IMR-90 (cell line): Measurements from ENCODE around the gene MARS1. TPM values are rescaled to one million over a fixed set of nuclear protein-coding genes. Genes with fewer than 3 reads are reported as not detected.

Experiments used
- ATAC-seq: fragments of 200-7000 bp; cut with Tn5 transposase; 2 replicates; pipeline ENCODE4 v1.9.1; 2020; ENCODE audit warnings: low read depth, mild to moderate bottlenecking, moderate library complexity
- BruUV-seq: library from RNA; stranded (reverse); fragments of 400-500 nt; replicated peaks from 2 replicates; lab custom pipeline; 2021; lab: Mats Ljungman, UMichigan
- CTCF ChIA-PET: fragments of 300-600 bp; formaldehyde crosslinking; extraction: SDS; loops from one replicate; lab custom pipeline; 2021; ENCODE audit warnings: antibody characterized with exemption; lab: Yijun Ruan, JAX
- POLR2A ChIA-PET: fragments of 300-600 bp; sonication (Branson Sonifier 250); formaldehyde crosslinking; loops from one replicate; lab custom pipeline; 2022; ENCODE audit warnings: antibody characterized with exemption; ENCODE audit not compliant: unreplicated experiment; lab: Charles Lee
- DNase-seq: peaks from one replicate; pipeline ENCODE4 v3.0.0; 2013
- H2AFZ ChIP-seq: replicated peaks from 2 replicates; pipeline ENCODE3; 2013; ENCODE audit warnings: low read length, mild to moderate bottlenecking; ENCODE audit not compliant: poor library complexity
- H2AK5ac ChIP-seq: 2 replicates; pipeline ENCODE4 v1.6.1; 2013; ENCODE audit warnings: low read depth, low read length, inconsistent platforms
- H2AK9ac ChIP-seq: replicated peaks from 2 replicates; pipeline ENCODE3; 2013; ENCODE audit warnings: mild to moderate bottlenecking, low read depth, low read length, moderate library complexity; ENCODE audit not compliant: poor library complexity
- H2BK120ac ChIP-seq: 2 replicates; pipeline ENCODE4 v1.6.1; 2013; ENCODE audit warnings: low read depth, low read length, inconsistent platforms
- H2BK15ac ChIP-seq: 3 replicates; pipeline ENCODE4 v1.6.1; 2013; ENCODE audit warnings: low read depth, low read length, inconsistent platforms
- H2BK20ac ChIP-seq: 2 replicates; pipeline ENCODE4 v1.6.1; 2013; ENCODE audit warnings: low read depth, mild to moderate bottlenecking, inconsistent platforms, low read length, moderate library complexity
- H2BK5ac ChIP-seq: 2 replicates; pipeline ENCODE4 v1.6.1; 2013; ENCODE audit warnings: mild to moderate bottlenecking, low read depth, low read length, inconsistent platforms; ENCODE audit not compliant: poor library complexity, severe bottlenecking
- H3K14ac ChIP-seq: replicated peaks from 2 replicates; pipeline ENCODE4 v1.6.1; 2013; ENCODE audit warnings: low read depth, low read length, inconsistent platforms
- H3K18ac ChIP-seq: 2 replicates; pipeline ENCODE4 v1.6.1; 2013; ENCODE audit warnings: low read depth, low read length, control low read depth
- H3K23ac ChIP-seq: 2 replicates; pipeline ENCODE4 v1.6.1; 2013; ENCODE audit warnings: low read depth, low read length, inconsistent platforms
- H3K27ac ChIP-seq: 2 replicates; pipeline ENCODE4 v1.5.1; 2013; ENCODE audit warnings: mild to moderate bottlenecking, control low read depth, low read length; ENCODE audit not compliant: insufficient read depth
- H3K27me3 ChIP-seq: 2 replicates; pipeline ENCODE4 v1.6.1; 2013; ENCODE audit warnings: low read length; ENCODE audit not compliant: control insufficient read depth, insufficient read depth
- H3K36me3 ChIP-seq: 2 replicates; pipeline ENCODE4 v1.6.1; 2013; ENCODE audit warnings: low read length, mixed read lengths; ENCODE audit not compliant: control insufficient read depth, insufficient read depth
- H3K4ac ChIP-seq: 2 replicates; pipeline ENCODE4 v1.6.1; 2013; ENCODE audit warnings: low read depth, low read length, inconsistent platforms
- H3K4me1 ChIP-seq: 2 replicates; pipeline ENCODE4 v1.6.1; 2013; ENCODE audit warnings: low read length, mixed read lengths; ENCODE audit not compliant: control insufficient read depth, insufficient read depth
- H3K4me2 ChIP-seq: 2 replicates; pipeline ENCODE4 v1.6.1; 2013; ENCODE audit warnings: low read depth, mild to moderate bottlenecking, control low read depth, low read length, moderate library complexity
- H3K4me3 ChIP-seq: 2 replicates; pipeline ENCODE4 v1.5.1; 2013; ENCODE audit warnings: low read depth, mild to moderate bottlenecking, control low read depth, low read length, moderate library complexity; ENCODE audit not compliant: insufficient read depth
- H3K56ac ChIP-seq: 2 replicates; pipeline ENCODE4 v1.6.1; 2013; ENCODE audit warnings: low read length, inconsistent platforms; ENCODE audit not compliant: insufficient read depth; ENCODE audit errors: extremely low read depth
- H3K79me1 ChIP-seq, 2 experiments: 2 replicates each; pipeline ENCODE4 v1.6.1; 2013; ENCODE audit warnings: low read length in 2 of 2, inconsistent platforms in 1 of 2, low read depth in 1 of 2
- H3K9ac ChIP-seq: 2 replicates; pipeline ENCODE4 v1.6.1; 2013; ENCODE audit warnings: low read depth, low read length, control low read depth
- H3K9me1 ChIP-seq: 2 replicates; pipeline ENCODE4 v1.6.1; 2013; ENCODE audit warnings: low read length, inconsistent platforms; ENCODE audit not compliant: insufficient read depth
- H3K9me3 ChIP-seq: 2 replicates; pipeline ENCODE4 v1.6.1; 2013; ENCODE audit warnings: low read length; ENCODE audit not compliant: control insufficient read depth, insufficient read depth
- H4K20me1 ChIP-seq: 2 replicates; pipeline ENCODE4 v1.6.1; 2013; ENCODE audit warnings: low read length, inconsistent platforms; ENCODE audit not compliant: insufficient read depth
- H4K5ac ChIP-seq: 2 replicates; pipeline ENCODE4 v1.6.1; 2013; ENCODE audit warnings: mild to moderate bottlenecking, low read depth, low read length, control low read depth
- H4K8ac ChIP-seq, 2 experiments: 2 replicates each; pipeline ENCODE4 v1.6.1; 2013; ENCODE audit warnings: low read depth in 2 of 2, low read length in 2 of 2, control low read depth in 1 of 2, inconsistent platforms in 1 of 2
- H4K91ac ChIP-seq: 2 replicates; pipeline ENCODE4 v1.6.1; 2013; ENCODE audit warnings: low read depth, low read length, inconsistent platforms; ENCODE audit not compliant: insufficient read depth
- ELK1 ChIP-seq: fragments of 150-350 bp; IDR thresholded peaks from 2 replicates; pipeline ENCODE4 v1.6.1; 2016; ENCODE audit warnings: low read depth, mild to moderate bottlenecking, low read length, moderate library complexity, borderline replicate concordance
- MXI1 ChIP-seq: IDR thresholded peaks from 2 replicates; pipeline ENCODE4 v1.6.1; 2012; ENCODE audit warnings: low read depth, mild to moderate bottlenecking, low read length, moderate library complexity, borderline replicate concordance
- POLR2A ChIP-seq: IDR thresholded peaks from 2 replicates; pipeline ENCODE4 v1.6.1; 2012; ENCODE audit warnings: mild to moderate bottlenecking, low read depth, low read length
- RCOR1 ChIP-seq: IDR thresholded peaks from 2 replicates; pipeline ENCODE4 v1.6.1; 2012; ENCODE audit warnings: mild to moderate bottlenecking, low read length, improper control_type of control experiment; ENCODE audit not compliant: insufficient replicate concordance
- SMC3 ChIP-seq: fragments of 150-350 bp; IDR thresholded peaks from 2 replicates; pipeline ENCODE4 v1.6.1; 2016; ENCODE audit warnings: low read depth, mild to moderate bottlenecking, antibody characterized with exemption, low read length, moderate library complexity
- WGBS, 2 experiments: methylation state at CpG; one replicate each; pipeline versions ENCODE4 v1.1.5 to v1.1.7; 2013; ENCODE audit warnings: missing lambda C conversion rate in 2 of 2; ENCODE audit not compliant: insufficient read length in 1 of 2; ENCODE audit errors: extremely low coverage in 2 of 2; 5-methylcytosine and 5-hydroxymethylcytosine counted together
- dilution Hi-C: fragments of 300-500 bp; cut with HindIII; formaldehyde crosslinking; loops from one replicate; pipeline ENCODE4 v1.14.3; 2018; ENCODE audit warnings: low sequenced_read_pairs; ENCODE audit not compliant: unreplicated experiment
- in situ Hi-C: fragments of 300-500 bp; cut with MboI; formaldehyde crosslinking; loops from 3 replicates; pipeline ENCODE4 v1.14.3; 2019; ENCODE audit warnings: low sequenced_read_pairs, inconsistent platforms, mixed read lengths
- intact Hi-C: fragments of 100-400 bp; cut with micrococcal nuclease; formaldehyde crosslinking; loops from 2 replicates; pipeline ENCODE4 v1.10.0; 2022
- polyA plus RNA-seq, 3 experiments: library from polyadenylated mRNA; depleted of rRNA; stranded (reverse); fragments of >200 nt; gene quantifications; 2 replicates each; pipeline ENCODE4 v1.2.3, GENCODE V29; 2012; ENCODE audit warnings: low replicate concordance in 1 of 3
- total RNA-seq: library from RNA; depleted of rRNA; stranded (reverse); fragments of >200 nt; gene quantifications from 2 replicates; pipeline ENCODE4 v1.2.3, GENCODE V29; 2012
- TF ChIP-seq, protein P1 (sequence below): conservative IDR thresholded peaks from 2 replicates; pipeline ENCODE4 v1.5.1; 2012; ENCODE audit warnings: mild to moderate bottlenecking, low read depth, low read length, improper control_type of control experiment

Gene MARS1
- total and polyA plus RNA-seq, 2 of the 4 experiments (the other 2 are of a cell fraction), result 156 to 164 TPM

- Histone ChIP-seq H2AK9ac (no peak overlapping the region), H2BK20ac (no peak overlapping the region), H3K27me3 (no peaks in the 10 kb centered on the region), H3K79me1 (peaks cover 17 to 60% of the 10 kb centered on the region in 2 experiments), H3K56ac (no peak overlapping the region), H3K9me3 (no peaks in the 10 kb centered on the region), H3K14ac (no peak overlapping the region), H3K9me1 (peaks cover 11% of the 10 kb centered on the region), H2BK15ac (no peak overlapping the region), H2AFZ (no peak overlapping the region), H3K18ac (no peak overlapping the region), H2BK120ac (no peak overlapping the region), H3K4me1 (peaks cover 10% of the 10 kb centered on the region), H3K9ac (no peak overlapping the region), H2AK5ac (no peak overlapping the region), H3K36me3 (peaks cover 67% of the 10 kb centered on the region), H2BK5ac (no peak overlapping the region), H4K8ac (no peak overlapping the region), H3K23ac (no peak overlapping the region), H3K4ac (no peak overlapping the region), H4K5ac (no peak overlapping the region), H4K20me1 (peaks cover 26% of the 10 kb centered on the region), H4K91ac (no peak overlapping the region), H3K27ac (no peak overlapping the region), H3K4me2 (no peak overlapping the region), H3K4me3 (no peak overlapping the region)
- TF ChIP-seq MXI1 (no peak), POLR2A (no peak), SMC3 (no peak), ELK1 (no peak), RCOR1 (no peak)
- TF ChIP-seq, protein P1, sequence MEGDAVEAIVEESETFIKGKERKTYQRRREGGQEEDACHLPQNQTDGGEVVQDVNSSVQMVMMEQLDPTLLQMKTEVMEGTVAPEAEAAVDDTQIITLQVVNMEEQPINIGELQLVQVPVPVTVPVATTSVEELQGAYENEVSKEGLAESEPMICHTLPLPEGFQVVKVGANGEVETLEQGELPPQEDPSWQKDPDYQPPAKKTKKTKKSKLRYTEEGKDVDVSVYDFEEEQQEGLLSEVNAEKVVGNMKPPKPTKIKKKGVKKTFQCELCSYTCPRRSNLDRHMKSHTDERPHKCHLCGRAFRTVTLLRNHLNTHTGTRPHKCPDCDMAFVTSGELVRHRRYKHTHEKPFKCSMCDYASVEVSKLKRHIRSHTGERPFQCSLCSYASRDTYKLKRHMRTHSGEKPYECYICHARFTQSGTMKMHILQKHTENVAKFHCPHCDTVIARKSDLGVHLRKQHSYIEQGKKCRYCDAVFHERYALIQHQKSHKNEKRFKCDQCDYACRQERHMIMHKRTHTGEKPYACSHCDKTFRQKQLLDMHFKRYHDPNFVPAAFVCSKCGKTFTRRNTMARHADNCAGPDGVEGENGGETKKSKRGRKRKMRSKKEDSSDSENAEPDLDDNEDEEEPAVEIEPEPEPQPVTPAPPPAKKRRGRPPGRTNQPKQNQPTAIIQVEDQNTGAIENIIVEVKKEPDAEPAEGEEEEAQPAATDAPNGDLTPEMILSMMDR, result no peak
- BruUV-seq, result no TSS peak
- POLR2A ChIA-PET, result no interaction called here
- dilution Hi-C loops, result no loop called here
- no peak for ATAC-seq
- in situ Hi-C loops, result no loop called here
- intact Hi-C loops, result no loop called here
- no CpG with 5 or more reads among the region's 5 CpGs for WGBS, 2 experiments
- CTCF ChIA-PET, result no interaction called here
- DNase-seq, result no peak
Observed at GRCh38 chr12:57527184-57527583, 39.3 kb downstream of the MARS1 start.
